ENCODE data around the gene ZNF217. TPM values are rescaled to one million over a fixed set of nuclear protein-coding genes. Genes with fewer than 3 reads are reported as not detected.

ZNF217 gene
- total and polyA plus RNA-seq, 2 of the 8 experiments (the other 6 are each of a cell fraction or from before 2014, with no cell fraction given), result 15.3 to 87.9 TPM

GRCh38 chr20:53582251-53582570 is 11.4 kb downstream of the ZNF217 start:
- peaks cover 46 to 99% of the 10 kb centered on the region in 2 experiments for H3K79me2 ChIP-seq (ENCODE audit: control insufficient read depth in 1 of 2, insufficient read depth in 2 of 2, low read length in 2 of 2)
- no peak overlapping the region for H3K4ac ChIP-seq (replicated peaks; ENCODE audit: insufficient read length, low read depth, low read length)
- H3K9ac ChIP-seq (replicated peaks in 1 of 4; ENCODE audit: extremely low read depth in 1 of 4, low read depth in 3 of 4, low read length in 3 of 4), result no peak overlapping the region
- H3K27me3 ChIP-seq (replicated peaks in 1 of 4; ENCODE audit: control insufficient read depth in 3 of 4, extremely low read depth in 1 of 4, insufficient read depth in 3 of 4, low read length in 3 of 4), result no peaks in the 10 kb centered on the region
- H3K9me3 ChIP-seq (ENCODE audit: insufficient read depth in 2 of 2, low read depth in 1 of 2, low read length in 1 of 2), result no peaks in the 10 kb centered on the region
- no peak overlapping the region for H4K8ac ChIP-seq (ENCODE audit: extremely low read depth, insufficient read depth, low read length)
- H3K56ac ChIP-seq (replicated peaks; ENCODE audit: insufficient read length, low read depth, low read length), result no peak overlapping the region
- DNase-seq (ENCODE audit: low read depth in 1 of 2, low spot score in 2 of 2) (no peak), FAIRE-seq (no peak)
- no peak overlapping the region for H3K23ac ChIP-seq (ENCODE audit: insufficient read length)
- H3K79me1 ChIP-seq (ENCODE audit: low read depth, low read length), result no peaks in the 10 kb centered on the region; the same call in 1 of the 2 replicates
- H3K14ac ChIP-seq (ENCODE audit: insufficient read length), result no peak overlapping the region
- peaks cover 23 to 28% of the 10 kb centered on the region in 2 experiments for H4K20me1 ChIP-seq (replicated peaks in 1 of 2; ENCODE audit: control insufficient read depth in 1 of 2, insufficient read depth in 2 of 2, low read length in 2 of 2)
- peaks cover 14 to 50% (median 26%) of the 10 kb centered on the region in 4 experiments for H3K36me3 ChIP-seq (ENCODE audit: control insufficient read depth in 2 of 4, insufficient read depth in 4 of 4, low read length in 3 of 4)
- no peak overlapping the region for H2AFZ ChIP-seq (ENCODE audit: low read length)
- H4K91ac ChIP-seq (replicated peaks; ENCODE audit: insufficient read length, low read length), result no peak overlapping the region
- no peak overlapping the region for H2BK120ac ChIP-seq (replicated peaks; ENCODE audit: low read depth, low read length)
- WGBS, 2 experiments (ENCODE audit: extremely low coverage in 1 of 2, insufficient coverage in 1 of 2, insufficient read length in 1 of 2, insufficient replicate concordance in 2 of 2, low coverage in 1 of 2, low lambda C conversion rate in 2 of 2, missing lambda C conversion rate in 1 of 2), result 91% methylated on average over 9 of the region's 9 CpGs; no CpG with 5 or more reads in 1 of the 2 experiments
- H3K18ac ChIP-seq (ENCODE audit: extremely low read depth, low read length), result no peak overlapping the region
- H2BK5ac ChIP-seq (ENCODE audit: low read depth, low read length), result 0 out of 2 replicates have a peak overlapping the region, but pooled peaks have one; percentile 46
- H3K23me2 ChIP-seq (ENCODE audit: low read depth, low read length), result no peaks in the 10 kb centered on the region
- no peak overlapping the region for H3K27ac ChIP-seq (ENCODE audit: low read depth, low read length)
- no peak overlapping the region for H3K4me2 ChIP-seq (ENCODE audit: insufficient read depth in 1 of 2, low read depth in 2 of 2, low read length in 2 of 2)
- H2BK12ac ChIP-seq (ENCODE audit: low read depth, low read length), result no peak overlapping the region
- H2BK15ac ChIP-seq (ENCODE audit: low read length), result no peak overlapping the region
- H3K4me3 ChIP-seq (ENCODE audit: extremely low read depth in 1 of 4, insufficient read depth in 2 of 4, low read depth in 3 of 4, low read length in 4 of 4), result no peak overlapping the region
- CTCF ChIA-PET (ENCODE audit: partially characterized antibody), result interaction anchor here (0.6 to 2.5 kb wide), 8 partner anchors 21 to 354 kb away, joined by 3 to 14 read pairs (median 4); no protein-coding TSS in a partner anchor
- peaks cover 4 to 21% (median 16%) of the 10 kb centered on the region in 4 experiments; a peak in 5 of 7 replicates for H3K4me1 ChIP-seq (replicated peaks in 1 of 4; ENCODE audit: control insufficient read depth in 3 of 4, insufficient read depth in 4 of 4, low read length in 3 of 4)
- no peak overlapping the region for H2AK5ac ChIP-seq (ENCODE audit: low read depth, low read length)
- POLR2A ChIA-PET (ENCODE audit: partially characterized antibody), result interaction anchor here (0.8 to 1.2 kb wide), 3 partner anchors 10 to 353 kb away, joined by 3 to 5 read pairs (median 3); partner anchors contain the start of gene ZNF217
- H2BK20ac ChIP-seq (ENCODE audit: low read length), result no peak overlapping the region
- H4K5ac ChIP-seq (ENCODE audit: insufficient read length, low read depth, low read length), result no peak overlapping the region

Data from H1 (cell line).